PFSK-1 (cell line): ENCODE measurements around the gene DENND2A.

ENCODE experiments used
- FOXP2 ChIP-seq: optimal IDR thresholded peaks from 2 replicates; pipeline ENCODE3; 2011; ENCODE audit warnings: borderline replicate concordance, control low read depth, inconsistent platforms; ENCODE audit not compliant: insufficient read depth; ENCODE audit errors: extremely low read length, extremely low read depth
- POLR2AphosphoS5 ChIP-seq: IDR thresholded peaks from 2 replicates; pipeline ENCODE4 v1.6.1; 2012; ENCODE audit warnings: low read depth, mild to moderate bottlenecking, control low read depth, low read length, moderate library complexity
- REST ChIP-seq, 2 experiments: IDR thresholded peaks; 2 replicates each; pipeline versions ENCODE4 v1.6.1 to v1.8.0; 2011 to 2012; ENCODE audit warnings: low read depth in 2 of 2, low read length in 2 of 2, control low read depth in 1 of 2, inconsistent platforms in 1 of 2, mild to moderate bottlenecking in 1 of 2, moderate library complexity in 1 of 2; ENCODE audit not compliant: insufficient read depth in 1 of 2
- SIN3A ChIP-seq: IDR thresholded peaks from 2 replicates; pipeline ENCODE4 v1.6.1; 2012; ENCODE audit warnings: mild to moderate bottlenecking, low read length, moderate library complexity, borderline replicate concordance; ENCODE audit not compliant: insufficient read depth
- TAF1 ChIP-seq: IDR thresholded peaks from 2 replicates; pipeline ENCODE4 v1.6.1; 2012; ENCODE audit warnings: low read length, control low read depth, borderline replicate concordance; ENCODE audit not compliant: insufficient read depth

Gene DENND2A

GRCh38 chr7:140654661-140655060 lies 14.0 kb upstream of the DENND2A start:
- TF ChIP-seq POLR2AphosphoS5 (no peak), SIN3A (no peak), FOXP2 (no peak), REST (IDR thresholded peaks at IDR 0.05; ENCODE audit: insufficient read depth in 1 of 2, low read depth in 2 of 2, low read length in 2 of 2) (no peak), TAF1 (no peak)

- no peak for TF ChIP-seq REST (IDR thresholded peaks at IDR 0.05; ENCODE audit: insufficient read depth in 1 of 2, low read depth in 2 of 2, low read length in 2 of 2)
- no peak for TF ChIP-seq POLR2AphosphoS5
- TF ChIP-seq FOXP2 = no peak
- no peak for TF ChIP-seq TAF1
- no peak for TF ChIP-seq SIN3A
Observed at GRCh38 chr7:140654109-140654387, 13.4 kb upstream of the DENND2A start.

- no peak for TF ChIP-seq SIN3A
- no peak for TF ChIP-seq REST (IDR thresholded peaks at IDR 0.05; ENCODE audit: insufficient read depth in 1 of 2, low read depth in 2 of 2, low read length in 2 of 2)
- TF ChIP-seq TAF1 = no peak
- no peak for TF ChIP-seq POLR2AphosphoS5
- TF ChIP-seq FOXP2 = no peak
Observed at GRCh38 chr7:140653319-140654108, 12.9 kb upstream of the DENND2A start.

GRCh38 chr7:140650367-140650766 lies 9.8 kb upstream of the DENND2A start:
- no peak for TF ChIP-seq TAF1
- TF ChIP-seq SIN3A = no peak
- TF ChIP-seq POLR2AphosphoS5 = no peak
- no peak for TF ChIP-seq REST (IDR thresholded peaks at IDR 0.05; ENCODE audit: insufficient read depth in 1 of 2, low read depth in 2 of 2, low read length in 2 of 2)
- TF ChIP-seq FOXP2 = no peak
